Activated naive CD4-positive, alpha-beta T cell treated with anti-CD3 and anti-CD28 coated beads, Interleukin-2, amount 50 U/mL, for 16 hours (primary cell): ENCODE measurements around the gene COL1A2.

Experiments used
- DNase-seq: peaks from one replicate; pipeline ENCODE4 v3.0.0-alpha.2; 2020

Gene COL1A2

DNA sequence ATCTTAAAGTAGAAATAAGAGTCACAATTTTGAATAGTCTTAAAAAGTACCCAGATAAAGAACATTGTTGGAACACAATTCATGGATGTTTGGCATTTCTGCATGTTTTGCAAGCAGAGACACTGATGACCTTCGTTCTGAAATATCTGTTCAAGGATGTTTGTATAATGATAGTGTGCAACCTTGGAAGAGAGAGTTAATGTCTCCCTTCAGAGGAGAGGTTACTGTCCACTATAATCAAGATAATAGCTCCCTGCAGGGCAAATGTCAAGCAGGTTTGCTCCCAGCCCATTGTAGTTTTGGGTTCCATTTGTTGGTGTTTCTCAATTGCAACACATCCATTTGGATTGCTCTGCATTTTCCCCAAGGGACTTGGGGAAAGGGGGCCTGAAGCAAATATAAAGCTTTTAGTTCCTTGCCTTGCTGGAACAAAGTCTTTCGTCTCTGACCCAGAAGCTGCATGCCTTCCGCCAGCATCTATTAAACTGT is 45.2 kb downstream of the COL1A2 start:
- no peak for DNase-seq

DNA sequence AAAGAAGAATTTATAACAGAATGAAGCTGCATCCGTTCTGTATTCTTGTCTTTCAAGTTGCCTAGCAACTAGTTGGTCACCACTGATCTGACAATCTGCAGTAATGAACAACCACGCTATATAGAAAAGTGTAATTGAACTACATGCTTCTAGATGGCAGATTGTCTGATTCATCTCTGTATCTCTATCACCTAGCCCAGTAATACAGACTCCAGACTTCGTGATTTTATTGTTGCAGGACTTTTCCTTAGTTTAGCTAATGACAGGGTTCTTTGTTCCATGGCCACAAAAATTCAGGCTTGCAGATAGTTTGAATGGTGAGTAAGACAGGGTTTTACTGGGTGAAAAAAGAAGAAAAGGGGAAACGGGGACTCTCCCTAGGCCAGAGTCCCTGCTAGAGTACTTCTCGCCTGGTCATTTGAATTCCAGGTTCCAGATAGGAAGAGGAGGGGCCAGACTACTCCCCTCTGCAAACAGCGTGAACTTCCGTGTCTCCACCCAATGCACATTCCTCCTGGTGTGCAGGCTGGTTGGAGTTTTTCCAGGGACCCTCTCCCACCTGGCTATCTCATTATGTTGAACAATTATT is 45.9 kb downstream of the COL1A2 start:
- DNase-seq: no peak

DNA sequence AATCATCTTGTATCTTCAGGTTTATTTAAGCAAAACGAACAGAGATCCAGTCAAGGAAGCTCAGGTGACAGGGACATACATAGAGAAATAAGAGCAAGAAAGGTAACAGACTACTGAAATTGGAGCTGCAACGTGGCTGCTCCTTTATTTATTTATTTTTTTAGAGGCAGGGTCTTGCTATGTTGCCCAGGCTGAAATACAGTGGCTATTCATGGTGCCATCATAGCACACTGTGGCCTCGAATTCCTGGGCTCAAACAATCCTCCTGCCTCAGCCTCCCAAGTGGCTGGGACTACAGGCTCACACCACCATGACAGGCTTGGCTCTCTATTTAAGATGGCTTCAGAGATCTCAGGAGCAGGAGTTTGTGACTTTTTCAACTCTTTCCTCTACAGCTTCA is 46.4 kb downstream of the COL1A2 start:
- DNase-seq: no peak

DNA sequence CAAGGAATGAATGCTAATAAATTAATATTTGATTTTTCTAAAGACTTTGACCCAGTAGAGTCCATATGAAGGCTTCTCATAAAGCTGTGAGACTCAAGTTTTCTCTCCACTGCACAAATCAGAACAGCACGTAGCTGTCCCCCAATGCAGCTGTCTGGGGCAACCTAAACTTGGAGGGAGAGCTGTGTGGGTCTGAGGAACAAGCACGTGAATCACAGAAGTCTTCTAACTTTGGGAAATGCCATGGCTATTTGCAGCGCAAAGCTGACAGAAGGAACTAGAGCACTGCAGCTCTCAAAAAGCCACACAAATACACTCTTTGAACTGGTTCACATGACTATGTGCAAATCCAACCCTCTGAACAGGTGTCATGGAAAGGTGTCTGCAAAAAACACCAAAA is 47.9 kb downstream of the COL1A2 start:
- no peak for DNase-seq

DNA sequence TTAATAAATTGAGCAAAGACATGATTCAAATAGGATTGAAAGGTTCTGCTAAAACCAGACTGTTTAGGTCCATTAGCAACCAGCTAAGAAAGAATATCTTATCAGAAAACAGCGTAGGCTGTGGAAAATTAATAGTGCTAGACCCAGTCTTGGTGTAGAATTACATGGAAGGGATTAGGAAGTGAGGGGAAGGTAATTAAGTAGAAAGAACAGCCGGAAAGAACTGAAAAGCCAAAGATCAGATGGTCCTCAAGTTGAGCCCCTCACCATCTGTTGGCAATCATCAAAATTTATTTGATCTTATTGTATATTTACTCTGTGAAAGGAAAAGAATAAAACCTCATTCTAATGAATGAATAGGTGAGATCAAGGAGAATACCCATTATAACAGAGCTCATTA is 50.1 kb downstream of the COL1A2 start:
- no peak for DNase-seq

DNA sequence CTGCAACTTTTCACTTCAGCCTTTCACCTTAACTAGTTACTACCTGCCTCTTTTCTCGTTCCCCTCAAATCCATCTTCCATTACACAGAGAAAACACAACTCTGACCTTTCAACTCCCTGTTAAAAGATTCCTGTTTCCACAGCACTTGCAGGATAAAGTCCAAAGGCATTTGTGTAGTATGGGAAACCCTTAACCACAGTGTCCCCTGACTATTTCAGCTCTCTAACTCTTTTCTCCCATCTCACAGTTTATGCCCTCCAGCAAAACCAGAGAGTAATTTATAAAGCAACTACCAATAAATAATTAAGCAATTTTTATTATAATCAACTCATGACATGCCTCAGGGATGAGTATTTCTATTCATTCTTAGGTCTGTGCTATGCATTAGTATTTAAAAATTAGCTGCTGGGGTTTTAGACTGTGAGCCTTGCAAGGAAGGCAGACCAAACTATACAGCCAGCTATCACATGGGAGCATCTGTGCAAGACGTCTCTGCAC is 51.0 kb downstream of the COL1A2 start:
- no peak for DNase-seq

DNA sequence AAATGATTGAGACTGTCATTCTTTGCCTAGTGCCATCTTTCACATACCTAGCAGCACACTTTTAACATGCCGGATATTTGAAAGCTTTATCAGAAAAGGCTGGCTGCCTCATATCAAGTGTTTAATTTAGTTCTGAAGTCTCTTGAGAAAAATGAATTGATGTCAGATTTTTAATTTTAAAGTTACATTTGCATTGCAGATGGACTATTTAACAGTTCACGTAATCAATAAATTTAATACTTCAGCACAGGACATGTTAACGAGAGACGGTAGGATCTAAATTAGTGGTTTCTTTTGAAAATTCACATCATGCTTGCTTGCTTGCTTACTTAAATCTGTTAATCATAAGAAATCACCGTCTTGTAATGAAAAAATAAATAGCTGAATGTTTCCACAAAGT is 51.6 kb downstream of the COL1A2 start:
- DNase-seq: no peak

DNA sequence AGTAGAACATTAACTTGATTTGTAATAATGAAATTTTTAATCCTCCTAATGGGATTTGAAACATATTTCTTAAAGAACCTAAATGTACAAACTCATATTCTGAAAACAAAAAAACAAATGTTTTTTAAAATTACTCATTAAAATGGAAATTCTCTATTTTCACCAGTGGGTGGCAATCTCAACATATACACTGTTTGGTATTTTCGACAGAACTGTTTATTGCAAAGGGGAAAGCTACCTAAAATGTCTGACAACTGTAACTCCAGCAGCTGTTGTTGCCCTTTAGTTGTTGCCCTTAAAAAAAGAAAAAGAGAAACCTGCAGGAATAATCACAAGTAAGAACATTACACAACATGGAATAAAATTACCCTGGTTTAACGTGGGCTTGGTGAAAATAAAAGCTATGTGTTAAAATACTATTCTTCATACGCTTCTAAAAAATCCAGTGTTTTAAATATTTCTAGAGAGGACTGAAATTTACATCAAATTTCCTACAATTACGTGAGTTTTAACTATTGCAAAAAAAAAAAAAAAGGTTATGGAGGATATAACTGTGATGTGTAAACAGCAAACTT is 54.5 kb downstream of the COL1A2 start:
- DNase-seq: no peak

DNA sequence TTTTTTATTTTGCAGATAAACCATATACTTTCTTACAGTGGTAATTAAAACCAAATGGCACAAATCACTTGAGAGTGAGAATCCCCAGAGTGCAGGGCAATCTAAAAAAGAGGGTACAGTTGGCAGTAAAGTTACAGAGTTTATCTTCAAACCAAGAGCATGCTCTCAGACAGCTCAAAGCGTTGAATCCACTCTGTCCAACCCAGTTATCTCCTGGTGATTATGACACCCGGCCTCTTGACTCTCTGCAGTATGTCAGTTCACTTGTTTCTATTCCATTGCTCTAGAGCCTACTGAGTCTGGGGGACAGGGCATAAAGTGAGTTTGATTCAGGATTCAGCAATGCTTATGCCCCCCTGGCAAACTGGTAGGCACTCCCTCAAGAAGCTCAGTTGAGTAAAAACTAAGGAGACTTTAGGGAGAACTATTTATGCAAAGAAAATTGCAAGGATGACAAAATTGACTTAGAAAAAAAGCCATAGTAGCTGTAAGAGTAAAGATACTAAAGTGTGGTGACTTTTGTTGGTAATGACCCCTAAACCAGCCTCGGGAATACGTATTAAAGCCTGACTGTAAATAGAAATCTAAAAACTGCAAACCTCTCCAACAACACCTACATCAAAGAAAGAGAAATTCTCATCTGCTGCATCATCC is 55.5 kb downstream of the COL1A2 start:
- no peak for DNase-seq

DNA sequence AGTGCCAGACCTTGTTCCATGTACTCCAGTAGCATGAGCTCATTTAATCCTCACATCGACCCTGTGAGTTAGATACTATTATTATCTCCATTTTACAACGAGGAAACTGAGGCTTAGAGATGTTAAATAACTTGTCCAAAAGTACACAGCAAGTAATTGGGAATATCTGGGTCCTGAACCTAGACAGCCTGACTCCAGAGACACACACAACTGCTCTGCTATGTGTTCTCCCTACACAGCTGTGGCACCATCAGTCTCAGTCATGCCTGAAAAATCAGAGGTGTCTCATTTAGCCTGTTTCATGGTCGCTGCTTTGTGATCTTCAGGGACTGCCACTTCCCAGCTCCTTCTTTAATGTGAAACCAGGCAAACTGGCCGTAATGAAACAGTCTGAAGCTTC is 56.5 kb downstream of the COL1A2 start:
- no peak for DNase-seq

DNA sequence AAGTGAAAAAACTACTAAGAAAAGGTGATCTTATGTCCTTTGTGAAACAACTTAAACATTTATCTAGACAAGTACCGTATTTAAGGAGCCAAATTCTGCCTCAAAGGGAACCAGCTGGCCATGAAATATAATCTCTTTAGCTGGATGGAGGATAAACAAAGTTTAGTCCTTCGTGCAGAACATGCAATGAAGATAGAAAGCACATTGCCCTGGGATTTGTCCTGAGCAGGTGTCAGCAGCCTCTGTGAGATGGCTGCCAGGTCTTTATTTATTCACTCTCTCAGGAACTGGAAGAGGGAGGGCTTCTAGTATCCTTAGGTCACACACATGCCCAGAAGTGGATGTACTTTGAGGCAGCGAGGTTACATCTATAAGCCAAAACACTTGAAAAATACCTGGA is 57.5 kb downstream of the COL1A2 start:
- DNase-seq: no peak

DNA sequence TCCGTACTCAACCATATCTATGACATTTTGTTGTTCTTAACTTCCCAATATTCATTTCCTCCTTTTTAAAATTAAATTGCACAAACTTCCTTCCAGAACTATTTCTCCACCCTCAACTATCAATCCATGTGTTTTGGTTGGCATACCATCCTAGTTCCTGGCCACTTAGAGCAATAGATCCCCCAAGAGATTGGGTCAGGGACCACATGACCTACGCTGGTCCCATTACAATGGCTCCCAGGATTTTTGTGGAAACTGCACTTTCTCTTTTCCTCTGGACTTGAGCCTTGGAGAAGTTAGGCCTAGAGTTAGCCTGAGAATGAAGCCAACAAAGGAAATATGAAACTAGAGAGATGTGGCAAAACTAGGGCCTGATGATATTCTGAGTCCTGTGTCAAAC is 59.2 kb downstream of the COL1A2 start:
- no peak for DNase-seq

DNA sequence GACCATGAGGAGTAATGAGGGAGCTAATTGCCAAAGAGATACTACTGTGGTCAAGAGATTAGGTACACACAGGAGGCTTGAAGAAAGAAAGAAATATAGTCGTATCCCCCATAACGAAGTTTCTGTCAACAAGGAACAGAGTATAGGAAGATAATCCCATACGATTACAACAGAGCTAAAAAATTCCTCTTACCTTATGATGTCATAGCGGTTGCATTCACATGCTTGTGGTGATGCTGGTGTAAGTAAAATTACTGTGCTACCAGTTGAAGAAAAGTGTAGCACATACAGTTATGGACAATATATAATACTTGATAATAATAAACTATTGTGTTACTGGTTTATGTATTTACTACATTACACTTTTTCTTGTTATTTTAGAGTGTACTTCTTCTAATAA is 63.3 kb downstream of the COL1A2 start:
- no peak for DNase-seq

DNA sequence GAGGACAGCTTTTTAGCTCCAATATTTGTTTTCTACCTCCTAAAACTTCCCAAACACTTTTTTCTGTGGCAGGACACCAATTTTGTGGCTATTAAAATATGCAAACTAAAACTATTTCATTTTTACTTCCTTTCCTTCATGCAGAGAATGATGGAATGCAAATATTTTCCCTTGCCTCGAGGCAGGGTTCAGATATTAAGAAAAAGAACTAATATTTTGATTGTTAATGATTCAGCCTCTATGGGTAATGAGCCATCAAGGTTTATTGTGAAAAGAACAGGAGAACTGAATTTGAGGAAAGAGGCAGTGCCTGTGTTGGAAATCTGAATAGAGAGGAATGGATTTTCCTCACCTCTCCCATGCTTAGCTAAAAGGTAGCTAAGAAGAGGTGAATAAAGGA is 71.8 kb downstream of the COL1A2 start:
- no peak for DNase-seq

DNA sequence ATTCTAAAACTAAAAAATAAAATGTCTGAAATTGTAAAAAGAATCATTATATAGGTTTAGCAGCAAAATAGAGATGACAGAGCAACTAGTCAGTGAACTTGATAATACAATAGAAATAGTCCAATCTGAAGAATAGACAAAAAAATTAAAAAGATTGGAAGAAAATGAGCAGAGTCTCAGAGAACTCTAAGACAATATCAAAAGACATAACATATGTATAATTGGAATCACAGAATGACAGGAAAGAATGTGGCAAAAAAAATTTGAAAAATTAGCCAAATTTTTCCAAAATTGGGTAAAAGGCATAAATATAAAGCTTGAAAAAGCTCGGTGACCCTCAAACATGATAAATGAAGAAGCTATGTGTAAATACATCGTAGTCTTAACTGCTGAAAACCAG is 76.9 kb downstream of the COL1A2 start:
- no peak for DNase-seq

DNA sequence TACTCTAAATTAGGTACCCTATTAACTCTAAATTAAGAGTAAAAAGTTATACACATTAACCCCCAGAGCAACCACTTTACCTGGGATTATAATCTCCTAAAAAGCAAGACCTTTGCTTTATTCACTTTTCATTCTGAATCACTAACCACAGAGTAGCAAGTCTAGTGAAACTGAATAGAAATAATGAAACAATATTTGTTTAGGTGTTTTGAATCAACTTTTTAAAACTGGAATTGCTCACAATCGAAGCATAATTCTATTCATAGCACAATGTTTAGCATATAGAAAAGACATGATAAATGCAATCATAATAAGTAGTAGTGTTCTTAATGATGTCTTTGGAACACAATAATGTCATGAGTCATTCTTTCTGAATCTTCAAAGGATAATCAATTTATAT is 77.9 kb downstream of the COL1A2 start:
- DNase-seq: no peak

DNA sequence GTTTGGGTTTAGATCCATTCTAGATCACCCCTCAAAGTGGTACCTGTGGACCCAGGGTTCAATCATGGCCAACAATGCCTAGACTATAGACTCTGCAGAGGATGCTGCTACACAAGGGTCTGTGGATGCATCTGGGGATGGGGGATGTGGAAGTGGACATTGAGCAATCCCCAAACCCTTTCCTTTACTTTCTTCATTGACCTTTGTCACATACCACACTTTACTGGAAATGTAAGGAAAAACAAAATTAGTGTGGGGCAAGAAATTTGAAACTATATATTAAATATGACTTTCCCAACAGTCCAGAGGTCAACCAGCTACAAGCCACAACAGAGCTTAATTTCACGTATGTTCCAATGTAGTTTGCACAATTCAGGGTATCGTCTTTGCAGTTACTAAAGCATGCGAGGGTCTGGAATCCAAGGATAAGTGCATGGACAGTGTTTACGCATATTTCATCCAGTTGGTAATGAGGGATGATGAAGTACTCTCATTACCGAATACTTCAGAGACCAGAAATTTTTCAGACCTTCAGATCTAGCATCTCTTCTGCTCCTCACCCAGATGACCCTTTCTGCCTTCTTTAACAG is 81.7 kb downstream of the COL1A2 start:
- no peak for DNase-seq

DNA sequence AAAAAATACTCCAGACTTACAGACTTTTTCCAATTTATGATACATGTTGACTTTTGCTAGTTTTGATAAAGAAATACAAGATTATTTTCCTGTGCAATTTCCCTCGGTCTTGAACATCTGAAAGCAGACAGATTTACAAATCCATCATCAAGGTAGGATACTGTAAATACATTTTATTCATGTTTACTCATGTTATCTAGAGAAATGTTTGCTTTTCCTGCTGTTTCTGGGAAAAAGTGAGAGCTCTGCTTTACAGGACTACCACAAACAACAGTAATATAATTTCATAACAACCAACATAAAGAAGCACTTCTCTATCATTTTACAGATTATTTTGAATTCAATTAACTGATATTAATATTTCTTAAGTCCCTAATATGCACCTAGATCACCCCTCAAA is 83.2 kb downstream of the COL1A2 start:
- DNase-seq: no peak

DNA sequence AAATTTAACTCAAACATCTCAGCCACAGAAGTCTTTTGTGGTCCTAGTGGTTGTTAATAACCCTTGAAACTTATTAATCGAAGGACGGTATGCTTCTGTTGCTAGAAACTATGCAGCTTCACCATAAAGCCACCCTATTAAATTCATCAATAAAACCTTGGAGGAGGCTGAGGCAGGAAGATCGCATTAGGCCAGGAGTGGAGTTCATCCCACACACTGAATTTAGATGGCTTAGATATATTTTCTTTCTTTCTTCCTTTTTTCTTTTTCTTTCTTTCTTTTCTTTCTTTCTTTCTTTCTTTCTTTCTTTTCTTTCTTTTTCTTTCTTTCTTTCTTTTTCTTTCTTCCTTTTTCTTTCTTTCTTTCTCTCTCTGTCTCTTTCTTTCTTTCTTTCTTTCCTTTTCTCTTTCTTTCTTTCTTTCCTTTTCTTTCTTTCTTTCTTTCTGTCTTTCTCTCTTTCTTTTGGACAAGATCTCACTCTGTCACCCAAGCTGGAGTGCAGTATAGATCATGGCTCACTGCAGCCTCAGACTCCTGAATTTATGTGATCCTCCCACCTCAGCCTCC is 84.0 kb downstream of the COL1A2 start:
- DNase-seq: no peak
